HG03432 (cell line): ENCODE data around the gene KCNT1.
"Not testable (repeated sequence)": the region's sequence is repeated elsewhere in the genome, so short reads cannot be mapped to it uniquely, and the experiment has no call there.

Source experiments
- ATAC-seq: cut with Tn5 transposase; IDR thresholded peaks from one replicate; pipeline ENCODE4 v1.9.1; 2021; ENCODE audit warnings: mild to moderate bottlenecking, moderate library complexity; ENCODE audit not compliant: unreplicated experiment

The KCNT1 gene

GRCh38 chr9:135701959-135702721, at the start of gene KCNT1:
Gene KCNT1, plus strand, starts transcription at chr9:135702185. Its CDS starts 74 bp downstream, at chr9:135702259.
- ATAC-seq = no peak

DNA sequence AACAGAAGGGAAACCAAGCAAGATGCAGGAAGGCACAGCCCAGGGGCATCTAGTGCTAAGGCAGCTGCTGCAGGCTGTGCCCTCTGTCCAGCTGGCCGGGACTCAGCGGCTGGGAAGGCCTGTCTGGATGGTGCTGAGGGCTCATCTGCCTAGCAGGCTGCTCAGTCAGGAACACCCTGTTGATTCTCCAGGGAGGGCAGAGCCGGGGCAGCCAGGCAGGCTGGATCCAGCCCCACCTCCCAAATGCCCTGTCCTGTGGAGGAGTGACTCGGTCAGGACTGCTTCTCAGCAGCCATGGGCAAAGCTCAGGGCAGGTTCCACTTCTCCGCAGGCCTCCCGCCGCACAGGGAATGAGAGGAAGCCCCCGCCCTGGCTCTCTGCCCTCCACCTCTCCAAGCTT, 46.7 kb upstream of the KCNT1 start:
- ATAC-seq = no peak

GRCh38 chr9:135657416-135657815, 44.6 kb upstream of the KCNT1 start:
- ATAC-seq = no peak

DNA sequence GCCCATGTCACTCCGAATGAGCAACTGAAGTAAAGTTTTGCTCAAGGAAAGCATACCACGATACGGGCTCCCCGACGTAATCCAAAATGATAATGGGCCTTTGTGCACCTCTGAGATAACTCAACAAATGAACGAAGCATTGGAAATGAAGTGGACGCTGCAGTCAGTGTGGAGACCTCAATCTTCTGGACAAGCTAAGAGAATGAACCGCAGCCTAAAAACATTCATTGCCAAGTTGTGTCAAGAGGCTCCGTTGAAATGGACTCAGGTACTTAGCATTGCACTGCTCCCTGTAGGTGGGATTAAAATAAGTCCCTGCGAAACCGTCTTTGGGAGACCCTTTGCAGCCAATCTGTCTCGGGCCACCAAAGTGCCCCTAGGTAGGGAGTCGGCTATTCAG, 42.7 kb upstream of the KCNT1 start:
- no peak for ATAC-seq

- ATAC-seq = no peak
Measured at GRCh38 chr9:135660407-135660806, 41.6 kb upstream of the KCNT1 start.

GRCh38 chr9:135661816-135662560, 40.0 kb upstream of the KCNT1 start:
- ATAC-seq = no peak

DNA sequence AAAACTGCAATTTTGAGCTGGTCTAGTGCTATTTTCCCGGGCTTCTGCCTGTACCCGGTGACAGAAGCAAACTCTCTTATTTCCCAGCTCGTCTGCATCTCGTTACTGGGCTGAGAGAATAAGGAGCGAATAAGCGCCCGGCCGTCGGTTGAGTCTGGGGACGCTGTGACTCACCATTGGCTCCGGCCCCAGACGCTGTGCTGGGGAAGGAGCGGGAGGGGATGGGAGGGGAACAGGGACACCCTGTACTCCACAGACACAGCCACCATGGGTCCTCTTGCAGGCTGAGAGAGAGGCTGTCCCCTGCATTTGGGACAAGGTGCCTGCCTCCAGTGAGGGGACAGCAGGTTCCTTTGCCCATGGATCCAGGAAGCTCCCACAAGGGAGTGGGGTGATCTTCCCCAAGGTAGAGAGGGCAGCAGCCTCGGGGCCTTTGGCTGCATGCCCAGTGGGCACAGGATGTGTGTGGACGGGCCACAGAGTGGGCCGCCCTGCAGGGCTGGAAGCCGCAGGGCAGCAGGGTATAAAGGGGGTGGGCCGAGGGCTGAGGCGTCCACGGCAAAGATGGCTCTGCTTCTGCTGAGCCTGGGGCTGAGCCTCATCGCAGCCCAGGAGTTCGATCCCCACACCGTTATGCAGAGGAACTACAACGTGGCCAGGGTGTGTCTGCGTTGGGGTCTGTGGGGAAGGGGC, 39.1 kb upstream of the KCNT1 start, which contains the start of gene LCN9:
Gene LCN9 (plus strand): TSS at position 552 of the 693 bp plus-strand sequence. CDS start 13 bp downstream, at position 565.
- no peak for ATAC-seq

DNA sequence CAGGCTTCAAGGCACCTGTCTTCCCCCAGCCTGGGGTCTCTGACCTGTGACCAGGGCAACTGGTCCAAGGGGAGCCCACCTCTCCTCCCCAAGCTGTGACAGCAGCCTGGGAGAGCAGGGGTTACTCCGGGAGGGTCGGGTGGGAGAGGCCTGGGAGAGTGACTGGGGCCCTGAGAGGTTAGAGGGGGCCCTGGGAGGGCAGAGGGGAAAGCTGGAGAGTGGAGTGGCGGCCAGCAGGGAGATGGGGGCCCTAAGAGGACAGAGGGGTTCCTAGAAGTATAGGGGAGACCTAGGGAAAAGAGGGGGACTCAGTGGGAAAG, 38.6 kb upstream of the KCNT1 start:
- ATAC-seq = no peak

DNA sequence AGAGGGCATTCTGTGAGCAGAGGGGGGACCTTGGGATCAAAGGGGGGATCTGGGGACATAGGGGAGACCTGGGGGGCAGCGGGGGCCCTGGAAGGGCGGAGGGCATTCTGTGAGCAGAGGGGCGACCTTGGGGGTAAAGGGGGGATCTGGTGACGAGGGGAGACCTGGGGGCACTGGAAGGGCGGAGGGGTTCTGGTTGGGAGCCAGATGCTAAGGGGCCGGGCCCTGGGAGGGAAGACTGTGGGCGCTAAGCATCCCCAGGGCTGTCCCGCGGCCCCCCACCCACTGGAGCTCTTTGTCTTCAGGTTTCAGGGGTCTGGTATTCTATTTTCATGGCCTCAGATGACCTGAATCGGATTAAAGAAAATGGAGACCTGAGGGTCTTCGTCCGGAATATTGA, 38.1 kb upstream of the KCNT1 start:
- ATAC-seq = no peak

GRCh38 chr9:135664266-135664665, 37.7 kb upstream of the KCNT1 start:
- ATAC-seq = no peak

DNA sequence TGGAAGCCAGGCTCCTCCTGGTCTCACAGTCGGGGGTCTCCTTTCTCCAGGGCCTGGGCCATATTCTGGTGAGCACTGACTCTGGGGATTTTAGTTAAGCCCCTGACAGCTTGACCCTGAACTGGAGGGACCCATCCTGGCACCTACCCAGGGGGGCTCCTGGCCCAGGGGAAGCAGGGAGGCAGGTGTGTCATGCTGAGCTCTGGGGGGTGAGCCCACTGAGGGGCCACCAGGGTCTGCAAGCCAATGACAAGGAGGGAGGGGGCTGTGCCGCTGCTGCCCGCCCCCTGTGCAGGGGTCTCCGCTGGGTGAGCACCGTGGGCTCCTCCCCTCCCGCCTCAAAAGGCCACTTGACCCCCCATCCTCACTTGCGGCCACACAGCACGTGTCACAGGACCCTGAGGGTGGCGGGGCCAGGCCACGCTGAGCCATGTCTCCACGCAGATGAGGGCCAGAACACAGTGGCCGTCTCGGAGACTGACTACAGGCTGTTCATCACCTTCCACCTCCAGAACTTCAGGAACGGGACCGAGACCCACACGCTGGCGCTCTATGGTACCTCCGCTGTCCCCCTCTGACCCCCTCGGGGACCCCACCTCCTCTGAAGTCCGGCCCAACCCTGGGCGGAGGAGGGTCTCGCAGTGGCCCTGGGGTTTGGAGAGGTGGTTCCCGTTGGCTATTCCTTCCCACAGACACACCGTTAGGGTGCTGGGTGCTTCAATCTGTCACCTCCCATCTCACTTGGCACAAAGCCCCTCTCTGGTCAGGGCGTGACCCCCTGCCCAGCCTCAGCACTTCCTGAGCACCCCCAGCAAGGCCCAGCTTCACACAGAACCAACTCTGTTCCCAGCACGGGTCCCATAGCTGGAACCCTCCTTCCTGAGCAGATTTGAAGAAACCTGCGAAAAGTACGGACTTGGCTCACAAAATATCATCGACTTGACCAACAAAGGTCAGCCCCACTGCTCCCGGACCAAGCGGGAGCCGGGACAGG, 36.9 kb upstream of the KCNT1 start:
- ATAC-seq = no peak

DNA sequence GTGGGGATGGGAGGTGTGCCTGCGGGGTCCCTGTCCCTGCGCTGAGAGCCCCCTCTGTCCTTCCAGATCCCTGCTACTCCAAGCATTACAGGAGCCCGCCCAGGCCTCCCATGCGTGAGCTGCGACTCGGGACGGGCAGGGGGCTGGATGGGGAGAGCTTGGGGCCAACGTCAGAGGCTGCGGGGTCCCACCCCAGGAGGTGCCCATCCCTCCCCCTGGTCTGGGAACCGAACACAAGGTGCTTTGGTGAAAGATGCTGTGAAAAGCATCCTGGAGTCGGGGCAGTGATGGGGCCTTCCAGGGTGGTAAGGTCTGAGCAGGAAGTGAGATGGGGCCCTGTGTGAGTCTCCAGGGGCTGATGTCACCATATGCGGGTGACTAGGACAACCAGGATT, 36.2 kb upstream of the KCNT1 start:
- no peak for ATAC-seq

- ATAC-seq = no peak
Measured at GRCh38 chr9:135666534-135667462, 35.2 kb upstream of the KCNT1 start.

DNA sequence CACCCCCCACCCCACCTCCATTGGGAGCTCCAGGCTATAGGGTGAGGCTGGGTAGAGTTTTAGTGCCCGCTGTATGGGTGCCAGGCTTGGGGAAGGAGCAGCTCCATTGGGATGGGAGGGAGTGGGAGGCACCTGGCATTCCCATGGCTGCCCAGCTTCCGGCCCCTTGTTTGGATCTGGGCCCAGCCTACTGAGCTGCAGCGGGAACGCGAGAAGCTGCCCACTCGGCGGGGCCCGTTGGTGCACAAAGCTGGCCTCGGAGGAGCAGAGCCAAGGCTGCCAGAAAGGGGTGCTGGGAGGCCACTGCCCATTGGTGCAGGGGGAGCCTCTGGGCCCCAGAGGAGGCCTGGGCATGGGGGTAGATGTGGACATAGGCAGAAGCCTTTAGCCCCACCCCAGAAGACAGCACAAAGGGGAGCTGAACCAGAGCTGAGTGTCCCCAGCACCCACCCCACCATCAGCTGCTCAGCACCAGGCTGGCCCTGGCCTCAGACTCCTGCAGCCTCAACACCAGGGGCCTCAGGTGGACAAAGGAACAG, 34.5 kb upstream of the KCNT1 start:
- ATAC-seq = no peak

DNA sequence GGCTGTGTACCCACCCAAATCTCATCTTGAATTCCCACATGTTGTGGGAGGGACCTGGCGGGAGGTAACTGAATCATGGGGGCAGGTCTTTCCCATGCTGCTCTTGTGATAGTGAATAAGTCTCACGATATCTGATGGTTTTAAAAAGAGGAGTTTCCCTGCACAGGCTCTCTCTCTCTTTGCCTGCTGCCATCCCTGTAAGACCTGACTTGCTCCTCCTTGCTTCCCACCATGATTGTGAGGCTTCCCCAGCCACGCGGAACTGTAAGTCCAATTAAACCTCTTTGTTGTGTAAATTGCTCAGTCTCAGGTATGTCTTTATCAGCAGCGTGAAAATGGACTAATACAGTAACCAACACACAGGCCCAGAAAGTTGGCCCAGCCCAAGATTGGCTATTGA, 33.0 kb upstream of the KCNT1 start:
- ATAC-seq = not testable (repeated sequence)

GRCh38 chr9:135669616-135670285, 32.2 kb upstream of the KCNT1 start:
- ATAC-seq = no peak

DNA sequence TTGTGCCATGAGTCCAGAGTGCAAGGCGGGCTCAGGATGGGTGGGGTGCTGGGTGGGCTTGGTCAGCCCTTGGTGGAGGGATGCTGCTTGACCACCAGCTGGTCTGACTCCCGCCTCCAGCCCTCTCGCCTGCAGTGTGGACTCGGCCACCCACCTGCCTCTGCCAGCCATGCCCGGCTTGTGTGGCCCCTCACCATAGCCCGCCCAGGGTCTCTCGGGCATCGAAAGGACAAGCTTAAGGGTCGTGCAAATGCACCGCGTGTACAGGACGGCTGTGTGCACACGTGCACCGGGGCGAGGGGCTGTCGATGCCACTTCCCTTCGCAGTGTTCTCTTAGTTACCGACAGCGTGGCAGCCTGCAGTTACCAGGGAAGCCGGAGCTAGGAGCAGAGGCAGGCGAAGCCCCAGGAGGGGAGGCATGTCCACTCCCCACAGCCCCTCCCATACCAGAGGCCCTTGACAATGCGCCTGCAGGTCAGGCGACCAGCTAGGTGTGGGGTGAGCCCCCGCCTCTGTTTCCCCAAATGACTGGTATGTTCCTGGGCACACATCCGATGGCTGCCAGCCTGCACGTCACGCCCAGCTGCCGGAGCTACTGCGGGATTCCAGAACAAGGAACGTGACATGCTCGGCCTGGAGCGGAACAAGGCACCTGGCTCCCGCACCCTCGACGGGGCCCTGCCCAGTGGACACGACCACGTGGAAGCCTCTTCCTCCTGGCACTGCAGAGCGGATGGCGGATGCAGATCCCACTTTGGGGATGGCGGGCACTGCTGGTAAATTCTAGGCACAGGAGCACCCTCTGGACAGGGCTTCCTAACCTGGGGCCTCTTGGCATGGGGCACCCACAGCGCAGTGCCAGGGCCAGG, 31.0 kb upstream of the KCNT1 start:
- no peak for ATAC-seq

DNA sequence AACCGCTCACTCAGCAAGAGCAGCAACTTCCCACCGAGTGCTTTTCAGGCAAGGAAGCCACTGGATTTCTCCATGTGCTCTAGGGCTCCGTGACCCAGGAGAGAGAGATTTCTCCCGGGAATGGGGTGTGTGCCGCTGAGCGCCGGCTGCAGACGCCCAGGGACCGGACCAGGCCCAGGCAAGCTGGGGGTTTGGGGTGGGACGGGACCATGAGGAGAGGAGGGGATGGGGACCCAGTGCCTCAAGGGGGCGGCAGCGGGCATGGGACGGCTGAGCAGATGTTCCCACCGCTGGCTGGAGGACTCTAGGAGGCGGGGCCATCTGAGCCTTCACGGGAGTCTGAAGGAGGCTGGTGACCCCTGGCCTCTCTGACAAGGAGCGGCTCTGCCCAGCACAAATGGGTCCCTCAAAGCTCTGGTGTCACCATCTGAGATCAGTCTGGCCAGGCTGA, 30.4 kb upstream of the KCNT1 start:
- no peak for ATAC-seq
